ENCODE results near the gene GDA.

DNA sequence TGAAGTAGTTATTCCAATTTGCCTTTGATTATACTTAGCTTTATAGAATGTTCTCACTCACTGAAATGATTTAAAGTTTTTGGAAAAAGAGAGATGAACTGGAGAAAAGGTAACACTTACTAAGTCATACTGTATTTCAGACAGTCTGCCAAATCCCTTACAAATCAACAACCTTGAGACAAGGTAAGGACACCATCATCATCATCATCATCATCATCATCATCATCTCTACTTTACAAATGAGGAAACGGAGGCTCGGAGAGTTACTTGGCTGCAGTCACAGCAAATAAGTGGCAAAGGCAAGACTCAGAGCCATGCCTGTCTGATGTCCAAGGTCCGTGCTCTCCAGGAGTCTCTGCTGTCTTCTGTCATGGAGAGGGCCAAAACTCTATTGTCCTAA is 9.4 kb downstream of the GDA start:
- TF ChIP-seq, protein P1, sequence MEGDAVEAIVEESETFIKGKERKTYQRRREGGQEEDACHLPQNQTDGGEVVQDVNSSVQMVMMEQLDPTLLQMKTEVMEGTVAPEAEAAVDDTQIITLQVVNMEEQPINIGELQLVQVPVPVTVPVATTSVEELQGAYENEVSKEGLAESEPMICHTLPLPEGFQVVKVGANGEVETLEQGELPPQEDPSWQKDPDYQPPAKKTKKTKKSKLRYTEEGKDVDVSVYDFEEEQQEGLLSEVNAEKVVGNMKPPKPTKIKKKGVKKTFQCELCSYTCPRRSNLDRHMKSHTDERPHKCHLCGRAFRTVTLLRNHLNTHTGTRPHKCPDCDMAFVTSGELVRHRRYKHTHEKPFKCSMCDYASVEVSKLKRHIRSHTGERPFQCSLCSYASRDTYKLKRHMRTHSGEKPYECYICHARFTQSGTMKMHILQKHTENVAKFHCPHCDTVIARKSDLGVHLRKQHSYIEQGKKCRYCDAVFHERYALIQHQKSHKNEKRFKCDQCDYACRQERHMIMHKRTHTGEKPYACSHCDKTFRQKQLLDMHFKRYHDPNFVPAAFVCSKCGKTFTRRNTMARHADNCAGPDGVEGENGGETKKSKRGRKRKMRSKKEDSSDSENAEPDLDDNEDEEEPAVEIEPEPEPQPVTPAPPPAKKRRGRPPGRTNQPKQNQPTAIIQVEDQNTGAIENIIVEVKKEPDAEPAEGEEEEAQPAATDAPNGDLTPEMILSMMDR (IDR thresholded peaks at IDR 0.05) = no peak
- no peak for TF ChIP-seq POLR2A (IDR thresholded peaks at IDR 0.05)

Measured in esophagus squamous epithelium (tissue), 4 donors.